SHP77 (cell line): ENCODE measurements around the gene STARD7.
"Not testable (repeated sequence)": the region's sequence is repeated elsewhere in the genome, so short reads cannot be mapped to it uniquely, and the experiment has no call there.

ENCODE experiments used
- DNase-seq, 2 experiments: peaks; one replicate each; lab custom pipeline; 2025; lab: John Stamatoyannopoulos, UW

Gene STARD7

DNA sequence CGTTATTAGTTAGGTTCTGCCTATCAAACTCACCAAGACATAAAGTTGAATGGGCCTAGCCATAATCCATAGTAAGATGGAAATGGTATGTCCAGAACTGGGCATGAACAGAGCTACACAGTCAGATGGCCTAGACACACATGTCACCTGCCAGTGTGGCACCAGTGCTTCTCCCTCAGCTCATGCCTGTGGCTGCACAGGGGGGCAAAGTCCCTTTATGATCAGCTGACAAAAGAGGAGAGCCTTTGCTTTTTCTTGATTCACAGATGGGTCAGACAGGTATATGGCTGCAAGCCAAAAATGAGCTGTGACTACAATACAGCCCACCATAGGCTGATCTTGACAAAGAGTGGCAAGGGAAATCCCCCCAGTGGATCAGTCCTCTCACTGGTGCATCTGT, 28.3 kb upstream of the STARD7 start:
- no peak for DNase-seq

DNA sequence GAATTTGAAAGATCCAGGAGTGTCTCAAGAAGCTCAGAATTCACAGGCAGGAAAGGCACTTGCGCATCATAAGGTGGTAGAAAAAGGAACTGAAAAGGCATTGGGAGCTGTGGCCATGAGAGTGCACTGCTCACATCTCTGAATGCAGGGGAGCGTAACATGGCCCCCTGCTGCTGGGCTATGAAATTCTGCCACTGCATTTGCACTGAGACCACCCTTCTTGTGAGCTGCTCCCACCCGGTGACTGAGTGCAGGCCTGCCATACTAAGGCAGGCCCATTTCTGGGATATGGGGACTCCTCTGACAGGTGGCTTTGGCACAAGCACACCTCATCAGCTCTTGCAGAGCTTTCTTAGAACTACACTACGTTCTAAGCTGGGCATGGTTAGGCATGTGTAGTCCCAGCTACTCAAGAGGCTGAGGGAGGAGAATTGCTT, 25.3 kb upstream of the STARD7 start:
- no peak for DNase-seq

GRCh38 chr2:96233436-96233835, 24.8 kb upstream of the STARD7 start:
- DNase-seq = no peak

DNA sequence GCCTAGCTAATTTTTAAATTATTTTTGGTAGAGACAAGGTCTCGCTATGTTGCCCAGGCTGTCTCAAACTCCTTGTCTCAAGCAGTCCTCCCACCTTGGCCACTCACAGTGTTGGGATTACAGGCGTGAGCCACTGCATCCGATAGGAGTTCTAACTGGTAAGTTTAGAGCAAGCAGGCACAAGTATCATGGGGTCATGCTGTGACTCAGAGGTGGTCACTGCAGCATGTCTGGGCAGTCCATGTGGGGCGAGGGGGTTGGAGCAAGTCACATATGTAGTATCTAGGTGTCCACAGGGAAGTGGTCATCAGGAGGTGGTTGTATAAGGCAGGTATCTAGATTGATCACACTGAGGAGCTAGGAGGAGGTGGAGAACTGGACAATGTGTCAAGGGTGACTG, 22.7 kb upstream of the STARD7 start:
- DNase-seq = no peak

GRCh38 chr2:96225016-96225533, 16.4 kb upstream of the STARD7 start:
- DNase-seq = no peak

GRCh38 chr2:96221106-96221505, 12.5 kb upstream of the STARD7 start:
- not testable (repeated sequence) for DNase-seq

GRCh38 chr2:96219959-96220358, 11.3 kb upstream of the STARD7 start:
- not testable (repeated sequence) for DNase-seq

GRCh38 chr2:96218508-96219131, 10.0 kb upstream of the STARD7 start:
- DNase-seq = no peak

- no peak for DNase-seq
Measured at GRCh38 chr2:96214554-96214953, 5.9 kb upstream of the STARD7 start.

DNA sequence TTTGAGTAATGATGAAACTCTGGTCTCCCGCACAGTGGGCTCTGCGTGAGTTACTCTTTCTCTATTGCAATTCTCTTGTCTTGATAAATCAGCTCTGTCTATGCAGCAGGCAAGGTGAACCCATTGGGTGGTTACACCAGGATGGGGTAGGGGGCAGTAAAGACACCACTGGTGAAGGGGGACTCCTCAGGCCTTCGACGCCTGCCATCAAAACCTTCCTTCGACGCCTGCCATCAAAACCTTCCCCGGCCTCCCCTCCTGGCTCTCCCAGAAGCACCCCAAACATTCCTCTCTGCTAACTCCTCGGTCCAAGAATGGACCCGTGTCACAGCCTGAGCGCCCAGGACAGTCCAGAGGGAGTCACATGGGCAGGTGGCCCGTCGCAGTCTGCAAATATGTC, 4.8 kb upstream of the STARD7 start:
- DNase-seq = no peak

GRCh38 chr2:96212339-96212738, 3.7 kb upstream of the STARD7 start:
- DNase-seq = no peak

DNA sequence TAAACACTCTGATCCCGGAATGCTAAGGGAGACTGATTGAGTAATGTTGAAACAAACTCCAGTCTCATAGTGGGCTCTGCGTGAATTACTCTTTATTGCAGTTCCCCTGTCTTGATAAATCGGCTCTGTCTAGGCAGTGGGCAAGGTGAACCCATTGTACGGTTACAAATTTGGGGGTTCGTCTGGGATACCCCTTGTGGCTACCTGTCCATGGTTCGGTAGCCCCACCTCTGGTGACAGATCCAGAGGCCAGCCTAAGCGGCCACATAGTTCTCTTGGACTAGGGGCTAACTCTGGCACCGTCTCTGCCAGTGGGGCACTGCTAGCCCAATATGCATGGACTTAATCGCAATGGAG, 1.1 kb upstream of the STARD7 start:
- DNase-seq = no peak

GRCh38 chr2:96209011-96209728, 543 bp upstream of the STARD7 start:
- DNase-seq = no peak

- no peak for DNase-seq
Measured at GRCh38 chr2:96207774-96208142, 869 bp downstream of the STARD7 start.

DNA sequence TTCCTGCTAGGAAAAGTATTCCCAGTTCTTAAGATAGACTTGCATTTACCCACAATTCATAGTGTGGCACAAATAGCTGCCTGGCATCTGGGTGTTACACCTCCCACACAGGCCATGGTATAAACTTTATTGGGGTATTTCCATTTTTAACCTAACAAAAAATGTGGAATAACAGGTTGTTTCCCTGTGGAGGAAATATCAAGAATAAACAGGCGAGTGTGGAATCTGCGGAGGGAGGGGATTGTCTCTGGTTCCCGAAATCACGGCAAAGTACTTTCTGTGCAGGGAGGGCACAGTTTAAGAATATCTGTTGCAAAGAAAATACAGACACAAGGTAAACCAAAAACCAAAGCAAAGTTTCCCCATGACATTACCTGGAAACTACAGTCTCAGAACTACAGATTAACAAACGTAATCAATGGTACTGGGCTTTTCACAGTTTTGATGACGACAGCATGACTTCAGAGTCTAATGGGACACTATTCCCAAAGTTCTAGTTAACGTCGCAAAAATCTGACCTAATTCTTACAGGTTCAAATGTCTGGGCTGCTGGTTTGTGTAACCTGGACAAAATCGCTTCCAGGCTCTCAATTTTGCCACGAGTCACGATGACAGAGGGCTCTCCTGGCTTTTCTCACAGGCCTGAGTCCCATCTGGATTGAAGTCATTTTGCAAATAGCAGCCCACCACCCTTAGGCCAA, 1.4 kb downstream of the STARD7 start:
- no peak for DNase-seq

- no peak for DNase-seq
Measured at GRCh38 chr2:96205888-96206287, 2.7 kb downstream of the STARD7 start.

- DNase-seq = no peak
Measured at GRCh38 chr2:96204836-96205624, 3.6 kb downstream of the STARD7 start.

- no peak for DNase-seq
Measured at GRCh38 chr2:96203130-96204028, 5.2 kb downstream of the STARD7 start.

DNA sequence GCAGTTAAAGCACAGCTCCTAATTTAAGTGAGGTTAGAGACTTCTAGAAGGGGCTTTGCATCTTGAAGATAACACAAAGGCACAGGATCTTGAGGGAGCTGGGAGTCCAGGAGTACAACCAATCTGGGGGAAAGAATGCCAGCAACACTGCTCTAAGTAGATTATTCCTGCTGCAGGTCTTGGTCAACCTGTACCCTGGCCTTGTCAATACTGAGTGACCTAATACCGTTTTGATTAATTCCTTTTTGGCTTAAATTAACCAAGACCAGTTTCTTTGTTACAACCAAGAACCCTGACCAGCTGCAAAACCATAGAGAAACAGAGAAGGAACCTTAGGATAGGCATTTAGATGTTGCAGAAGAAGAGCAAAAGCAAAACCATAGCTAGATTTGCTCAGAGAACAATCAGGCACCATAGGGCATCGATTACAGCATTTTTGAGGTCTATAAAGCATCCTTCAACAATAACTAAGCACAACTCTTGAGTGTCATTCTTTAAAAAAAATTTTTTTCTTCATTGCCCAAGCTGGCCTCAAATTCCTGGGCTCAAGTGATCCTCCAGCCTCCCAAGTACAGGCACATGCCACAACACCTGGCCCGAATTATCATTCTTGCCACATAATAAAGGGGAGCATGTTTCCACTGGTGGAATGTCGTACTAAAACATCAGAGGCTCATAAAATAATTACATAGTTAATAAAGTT, 6.3 kb downstream of the STARD7 start:
- DNase-seq = no peak

- no peak for DNase-seq
Measured at GRCh38 chr2:96201338-96201737, 7.3 kb downstream of the STARD7 start.

- DNase-seq = no peak
Measured at GRCh38 chr2:96198921-96199320, 9.7 kb downstream of the STARD7 start.
